H9 (cell line): ENCODE results near the gene CPNE8. TPM values are rescaled to one million over a fixed set of nuclear protein-coding genes. Genes with fewer than 3 reads are reported as not detected.

Experiments used
- DNase-seq: peaks from one replicate; pipeline ENCODE4 v3.0.0-alpha.2; 2017
- H2AFZ ChIP-seq: one replicate; pipeline ENCODE4 v1.6.1; 2013; ENCODE audit warnings: mild to moderate bottlenecking, low read length, control low read depth, moderate library complexity
- H2AK5ac ChIP-seq: 2 replicates; pipeline ENCODE4 v1.6.1; 2013; ENCODE audit warnings: low read length, control low read depth, mixed read lengths; ENCODE audit not compliant: insufficient read length
- H2BK120ac ChIP-seq: one replicate; pipeline ENCODE4 v1.6.1; 2013; ENCODE audit warnings: low read depth, mild to moderate bottlenecking, low read length, control low read depth, inconsistent platforms; ENCODE audit not compliant: poor library complexity, severe bottlenecking
- H2BK12ac ChIP-seq: 2 replicates; pipeline ENCODE4 v1.6.1; 2013; ENCODE audit warnings: low read length, control low read depth, mixed read lengths, low read depth; ENCODE audit not compliant: insufficient read length
- H2BK15ac ChIP-seq: 2 replicates; pipeline ENCODE4 v1.6.1; 2013; ENCODE audit warnings: low read depth, low read length, control low read depth
- H2BK20ac ChIP-seq: one replicate; pipeline ENCODE4 v1.6.1; 2013; ENCODE audit warnings: low read depth, mild to moderate bottlenecking, low read length, control low read depth, inconsistent platforms; ENCODE audit not compliant: poor library complexity, severe bottlenecking
- H2BK5ac ChIP-seq: 2 replicates; pipeline ENCODE4 v1.6.1; 2013; ENCODE audit warnings: low read length, control low read depth, mixed read lengths; ENCODE audit not compliant: insufficient read length
- H3K14ac ChIP-seq: 2 replicates; pipeline ENCODE4 v1.6.1; 2013; ENCODE audit warnings: low read length, control low read depth; ENCODE audit not compliant: insufficient read depth
- H3K18ac ChIP-seq: 2 replicates; pipeline ENCODE4 v1.6.1; 2013; ENCODE audit warnings: low read depth, mild to moderate bottlenecking, mixed read lengths, low read length, control low read depth; ENCODE audit not compliant: insufficient read length
- H3K23ac ChIP-seq: 2 replicates; pipeline ENCODE4 v1.6.1; 2013; ENCODE audit warnings: low read length, control low read depth, mixed read lengths, low read depth; ENCODE audit not compliant: insufficient read length
- H3K23me2 ChIP-seq: 2 replicates; pipeline ENCODE4 v1.6.1; 2013; ENCODE audit warnings: low read depth, mild to moderate bottlenecking, mixed read lengths, low read length, control low read depth; ENCODE audit not compliant: insufficient read length, poor library complexity, severe bottlenecking
- H3K27ac ChIP-seq: 2 replicates; pipeline ENCODE4 v1.5.1; 2013; ENCODE audit warnings: low read length, control low read depth, mixed read lengths, low read depth; ENCODE audit not compliant: insufficient read length
- H3K27me3 ChIP-seq: 2 replicates; pipeline ENCODE4 v1.6.1; 2013; ENCODE audit warnings: low read length, control low read depth, inconsistent platforms; ENCODE audit not compliant: insufficient read depth
- H3K4ac ChIP-seq: 2 replicates; pipeline ENCODE4 v1.6.1; 2013; ENCODE audit warnings: low read depth, mild to moderate bottlenecking, control low read depth, inconsistent platforms, low read length, moderate library complexity
- H3K4me1 ChIP-seq: 2 replicates; pipeline ENCODE4 v1.6.1; 2013; ENCODE audit warnings: low read length, control low read depth, inconsistent platforms; ENCODE audit not compliant: insufficient read depth
- H3K4me2 ChIP-seq: 2 replicates; pipeline ENCODE4 v1.6.1; 2013; ENCODE audit warnings: low read length, control low read depth, mixed read lengths; ENCODE audit not compliant: insufficient read length, insufficient read depth
- H3K56ac ChIP-seq: 2 replicates; pipeline ENCODE4 v1.6.1; 2013; ENCODE audit warnings: low read depth, mild to moderate bottlenecking, mixed read lengths, low read length, control low read depth; ENCODE audit not compliant: insufficient read length
- H3K79me1 ChIP-seq: 2 replicates; pipeline ENCODE4 v1.6.1; 2013; ENCODE audit warnings: low read depth, mild to moderate bottlenecking, moderate library complexity, low read length, control low read depth, inconsistent platforms; ENCODE audit not compliant: insufficient read depth, poor library complexity, severe bottlenecking
- H3K79me2 ChIP-seq: 2 replicates; pipeline ENCODE4 v1.6.1; 2013; ENCODE audit warnings: low read length, control low read depth, inconsistent platforms; ENCODE audit not compliant: insufficient read depth
- H3K9ac ChIP-seq: 2 replicates; pipeline ENCODE4 v1.6.1; 2013; ENCODE audit warnings: low read length, control low read depth, mixed read lengths; ENCODE audit not compliant: insufficient read length; ENCODE audit errors: extremely low read depth
- H3K9me3 ChIP-seq: one replicate; pipeline ENCODE4 v1.6.1; 2013; ENCODE audit warnings: low read depth, low read length, inconsistent platforms; ENCODE audit not compliant: control insufficient read depth
- H3T11ph ChIP-seq: one replicate; pipeline ENCODE4 v1.6.1; 2013; ENCODE audit warnings: mild to moderate bottlenecking, low read length, control low read depth, inconsistent platforms
- H4K20me1 ChIP-seq: one replicate; pipeline ENCODE4 v1.6.1; 2013; ENCODE audit not compliant: control insufficient read depth, insufficient read length, insufficient read depth
- H4K5ac ChIP-seq: 2 replicates; pipeline ENCODE4 v1.6.1; 2013; ENCODE audit warnings: low read depth, mild to moderate bottlenecking, mixed read lengths, low read length, control low read depth; ENCODE audit not compliant: insufficient read length
- H4K8ac ChIP-seq: replicated peaks from 2 replicates; pipeline ENCODE4 v1.6.1; 2013; ENCODE audit warnings: low read length, control low read depth, mixed read lengths, low read depth; ENCODE audit not compliant: insufficient read length
- H4K91ac ChIP-seq: 2 replicates; pipeline ENCODE4 v1.6.1; 2013; ENCODE audit warnings: low read depth, mild to moderate bottlenecking, moderate library complexity, mixed read lengths, low read length, control low read depth; ENCODE audit not compliant: insufficient read length
- H3K27ac Mint-ChIP-seq, 3 experiments: 2 replicates in 2 of 3; 3 replicates in 1 of 3; pipeline ENCODE4 v1.8.0; 2020 to 2021; ENCODE audit warnings: mixed read lengths in 3 of 3, mild to moderate bottlenecking in 1 of 3, moderate library complexity in 1 of 3
- H3K27me3 Mint-ChIP-seq: 2 replicates; pipeline ENCODE4 v1.8.0; 2021; ENCODE audit warnings: low read depth, mild to moderate bottlenecking, moderate library complexity, mixed read lengths
- H3K36me3 Mint-ChIP-seq, 3 experiments: 2 replicates in 2 of 3; 3 replicates in 1 of 3; pipeline ENCODE4 v1.8.0; 2020 to 2021; ENCODE audit warnings: low read depth in 3 of 3, mixed read lengths in 3 of 3; ENCODE audit not compliant: insufficient read depth in 1 of 3
- H3K4me1 Mint-ChIP-seq, 2 experiments: 2 replicates each; pipeline ENCODE4 v1.8.0; 2020; ENCODE audit warnings: mixed read lengths in 2 of 2
- H3K4me3 Mint-ChIP-seq, 2 experiments: 2 replicates in 1 of 2; 3 replicates in 1 of 2; pipeline ENCODE4 v1.8.0; 2020 to 2021; ENCODE audit warnings: mild to moderate bottlenecking in 2 of 2, mixed read lengths in 2 of 2, moderate library complexity in 1 of 2
- H3K9me3 Mint-ChIP-seq, 2 experiments: 2 replicates in 1 of 2; 3 replicates in 1 of 2; pipeline ENCODE4 v1.8.0; 2020; ENCODE audit warnings: mild to moderate bottlenecking in 2 of 2, mixed read lengths in 2 of 2, moderate library complexity in 1 of 2
- CTCF ChIP-seq: fragments of 200-600 bp; sonication (generic); conservative IDR thresholded peaks from 3 replicates; pipeline ENCODE4 v1.8.0; 2021; ENCODE audit warnings: antibody characterized with exemption, mild to moderate bottlenecking
- WGBS: extraction: QIAGEN DNeasy Blood & Tissue Kit; methylation state at CpG from one replicate; pipeline ENCODE4 v1.1.7; 2013; ENCODE audit warnings: missing lambda C conversion rate, low lambda C conversion rate, mixed read lengths; ENCODE audit not compliant: insufficient read length; ENCODE audit errors: extremely low coverage; 5-methylcytosine and 5-hydroxymethylcytosine counted together
- total RNA-seq: library from RNA; stranded (reverse); gene quantifications from 2 replicates; pipeline ENCODE4 v1.2.1, GENCODE V29; 2021

CPNE8 gene
- total RNA-seq, 1 experiment from 2014 or later = 1.9 TPM

DNA sequence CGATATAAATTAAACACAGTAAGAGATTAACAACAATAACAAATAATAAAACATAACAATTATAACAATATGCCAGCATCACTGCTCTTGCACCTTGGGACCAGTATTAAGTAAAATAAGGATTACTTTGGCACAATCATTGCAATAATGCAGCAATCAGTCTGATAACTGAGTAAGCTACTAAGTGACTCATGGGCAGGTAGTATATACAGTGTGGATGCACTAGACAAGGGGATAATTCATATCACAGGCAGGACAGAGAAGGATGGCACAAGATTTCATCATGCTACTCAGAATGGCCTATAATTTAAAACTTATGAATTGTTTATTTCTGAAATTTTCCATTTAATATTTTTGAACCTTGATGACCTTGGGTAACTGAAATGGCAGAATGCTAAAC lies 298.1 kb downstream of the CPNE8 start:
- Mint-ChIP-seq H3K9me3 (peaks cover 0 to 7% of the 10 kb centered on the region in 2 experiments; a peak in 2 of 5 replicates), H3K36me3 (peaks cover 0 to 6% (median 1%) of the 10 kb centered on the region in 3 experiments; a peak in 3 of 7 replicates), H3K27ac (no peak overlapping the region), H3K27me3 (no peaks in the 10 kb centered on the region), H3K4me3 (no peak overlapping the region), H3K4me1 (0 out of 4 replicates have a peak, but pooled peaks cover 2% of the 10 kb centered on the region in 2 experiments)
- Histone ChIP-seq H4K5ac (no peak overlapping the region), H3K56ac (no peak overlapping the region), H4K20me1 (no peaks in the 10 kb centered on the region), H3K4me1 (no peaks in the 10 kb centered on the region), H3K27ac (no peak overlapping the region), H2BK12ac (no peak overlapping the region), H2BK15ac (no peak overlapping the region), H3K18ac (no peak overlapping the region), H4K8ac (no peak overlapping the region), H2AK5ac (no peak overlapping the region), H3K9ac (no peak overlapping the region), H3K79me1 (no peaks in the 10 kb centered on the region), H3K4me2 (no peak overlapping the region), H3T11ph (no peak overlapping the region), H3K23me2 (no peaks in the 10 kb centered on the region), H2AFZ (no peak overlapping the region), H2BK120ac (no peak overlapping the region), H3K4ac (no peak overlapping the region), H3K23ac (no peak overlapping the region), H3K27me3 (no peaks in the 10 kb centered on the region), H2BK5ac (no peak overlapping the region), H2BK20ac (no peak overlapping the region), H3K14ac (no peak overlapping the region), H3K79me2 (no peaks in the 10 kb centered on the region), H3K9me3 (no peaks in the 10 kb centered on the region), H4K91ac (no peak overlapping the region)
- WGBS = no CpG with 5 or more reads among the region's 1 CpG
- DNase-seq = no peak
- no peak for TF ChIP-seq CTCF
